Subcutaneous abdominal adipose tissue (tissue), 5 donors: ENCODE measurements around the gene TTF2.

Source experiments
- H3K27ac ChIP-seq: one replicate; pipeline ENCODE4 v1.7.0; 2013; ENCODE audit warnings: low read depth, mild to moderate bottlenecking, inconsistent platforms, low read length, moderate library complexity
- H3K27me3 ChIP-seq, 5 donors: one replicate each; pipeline ENCODE4 v1.7.0; 2013; ENCODE audit warnings: low read length in 5 of 5, inconsistent platforms in 1 of 5; ENCODE audit not compliant: control insufficient read depth in 5 of 5, insufficient read depth in 4 of 5
- H3K36me3 ChIP-seq, 5 donors: one replicate each; pipeline ENCODE4 v1.7.0; 2013; ENCODE audit warnings: low read length in 5 of 5; ENCODE audit not compliant: control insufficient read depth in 5 of 5, insufficient read depth in 5 of 5
- H3K4me1 ChIP-seq, 5 donors: one replicate each; pipeline ENCODE4 v1.7.0; 2013; ENCODE audit warnings: low read length in 5 of 5, mild to moderate bottlenecking in 3 of 5, moderate library complexity in 1 of 5; ENCODE audit not compliant: control insufficient read depth in 5 of 5, insufficient read depth in 5 of 5
- H3K4me3 ChIP-seq, 5 donors: one replicate each; pipeline ENCODE4 v1.7.0; 2013; ENCODE audit warnings: low read length in 5 of 5, low read depth in 1 of 5
- H3K9ac ChIP-seq, 5 donors: one replicate each; pipeline ENCODE4 v1.7.0; 2013; ENCODE audit warnings: low read length in 5 of 5, mild to moderate bottlenecking in 4 of 5, moderate library complexity in 3 of 5
- H3K9me3 ChIP-seq, 5 donors: one replicate each; pipeline ENCODE4 v1.7.0; 2013; ENCODE audit warnings: low read length in 5 of 5; ENCODE audit not compliant: control insufficient read depth in 5 of 5
- donor health status: healthy.
- donor health status: healthy.
- donor health status: healthy.
- donor health status: healthy.
- donor health status: healthy.

TTF2 gene

DNA sequence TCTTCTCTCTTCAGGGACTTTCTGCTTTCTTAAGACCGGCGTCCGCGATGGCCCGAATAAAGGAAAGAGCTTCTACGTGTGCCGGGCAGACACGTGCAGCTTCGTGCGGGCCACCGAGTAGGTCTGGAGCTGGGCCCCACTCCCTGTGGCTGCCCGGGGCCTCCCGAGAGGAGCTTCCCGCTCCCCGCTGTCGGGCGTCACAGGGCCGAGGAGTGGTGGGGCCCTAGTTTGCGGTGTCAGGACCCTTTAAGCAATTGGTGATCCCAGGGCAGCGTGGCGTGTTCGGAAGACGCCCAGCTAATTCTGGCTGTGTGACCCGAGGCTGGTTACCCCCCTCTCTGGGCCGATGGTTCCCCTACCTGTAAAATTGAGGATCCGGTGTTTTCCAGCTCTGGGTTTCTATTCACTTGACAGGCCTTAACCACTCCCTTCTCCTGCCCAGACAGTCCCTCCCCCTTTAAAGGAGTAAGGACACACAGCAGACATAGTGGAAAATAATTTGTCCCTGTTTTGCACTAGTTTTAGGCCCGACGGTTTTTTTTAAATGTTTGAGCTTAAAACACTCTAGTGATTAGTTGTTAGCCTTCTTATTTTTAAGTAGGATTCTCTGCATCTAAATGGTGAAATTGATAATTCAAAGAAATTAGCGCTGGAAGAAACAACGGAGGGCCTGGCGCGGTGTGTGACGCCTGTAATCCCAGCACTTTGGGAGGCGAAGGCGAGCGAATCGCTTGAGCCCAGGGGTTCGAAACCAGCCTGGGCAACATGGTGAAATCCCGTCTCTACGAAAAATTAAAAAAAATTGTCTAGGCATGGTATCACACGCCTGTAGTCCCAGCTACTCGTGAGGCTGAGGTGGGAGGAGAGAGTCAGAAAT, 553 bp downstream of the TTF2 start:
- H3K9ac ChIP-seq = peak overlapping the region in 4 of 5 donors; percentile 60 to 85 (median 81)
- peak overlapping the region; percentile 60 for H3K27ac ChIP-seq
- H3K4me3 ChIP-seq = peak overlapping the region; percentile 87 to 97 (median 92)

DNA sequence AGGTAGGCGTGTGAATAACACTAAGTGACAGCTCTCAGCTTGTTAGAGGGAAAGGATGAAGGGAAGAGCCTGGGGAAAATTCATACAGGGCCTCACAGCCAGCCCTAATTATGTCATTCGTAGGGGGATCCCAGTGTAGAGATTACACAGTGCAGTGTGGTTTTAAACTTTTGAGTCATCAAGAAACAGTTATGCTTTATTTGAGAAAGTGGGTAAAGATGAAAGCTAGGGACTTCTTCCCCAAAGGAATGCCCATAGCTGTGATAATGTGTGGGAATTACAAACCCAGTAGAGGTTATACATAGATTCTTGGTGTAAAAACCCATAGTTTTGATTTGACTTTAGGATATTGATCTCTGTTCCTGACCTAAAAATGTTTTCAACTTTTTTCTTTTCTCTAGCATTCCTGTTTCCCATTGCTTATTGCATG, 1.9 kb downstream of the TTF2 start:
- no peak overlapping the region for H3K4me3 ChIP-seq
- peaks cover 0 to 5% (median 0%) of the 10 kb centered on the region in 5 donors for H3K36me3 ChIP-seq
- no peak overlapping the region for H3K9ac ChIP-seq
- no peak overlapping the region for H3K27ac ChIP-seq
- H3K4me1 ChIP-seq = peaks cover 3 to 19% (median 13%) of the 10 kb centered on the region in 5 donors
- no peaks in the 10 kb centered on the region for H3K27me3 ChIP-seq
- no peaks in the 10 kb centered on the region for H3K9me3 ChIP-seq

More for the DNA sequence above, 553 bp downstream of the TTF2 start:
- H3K4me1 ChIP-seq = peaks cover 3 to 19% (median 13%) of the 10 kb centered on the region in 5 donors
- H3K36me3 ChIP-seq = peaks cover 0 to 5% (median 0%) of the 10 kb centered on the region in 5 donors
- no peaks in the 10 kb centered on the region for H3K9me3 ChIP-seq
- no peaks in the 10 kb centered on the region for H3K27me3 ChIP-seq

DNA sequence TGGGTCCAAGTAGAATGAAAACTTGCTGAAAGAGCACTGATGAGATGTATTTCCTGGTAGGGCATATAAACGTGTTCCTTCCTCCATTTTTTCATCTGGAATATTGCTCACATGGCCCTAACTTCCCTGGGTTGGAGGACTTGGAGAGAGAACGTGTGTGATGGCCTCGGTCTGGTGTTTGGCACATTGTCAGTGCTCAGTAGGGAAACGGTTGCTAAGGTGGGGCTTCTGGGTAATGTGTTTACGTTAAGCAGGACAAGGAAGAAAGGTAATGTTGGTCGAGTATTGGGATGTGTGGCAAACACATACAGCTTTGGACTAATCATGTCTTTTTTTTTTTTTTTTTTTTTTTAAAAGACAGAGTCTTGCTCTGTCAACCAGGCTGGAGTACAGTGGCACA, 6.2 kb downstream of the TTF2 start:
- H3K9me3 ChIP-seq = no peaks in the 10 kb centered on the region
- H3K4me3 ChIP-seq = no peak overlapping the region
- peaks cover 0 to 7% (median 0%) of the 10 kb centered on the region in 5 donors for H3K36me3 ChIP-seq
- no peaks in the 10 kb centered on the region for H3K4me1 ChIP-seq
- H3K27me3 ChIP-seq = no peaks in the 10 kb centered on the region
- H3K9ac ChIP-seq = no peak overlapping the region
- H3K27ac ChIP-seq = no peak overlapping the region

DNA sequence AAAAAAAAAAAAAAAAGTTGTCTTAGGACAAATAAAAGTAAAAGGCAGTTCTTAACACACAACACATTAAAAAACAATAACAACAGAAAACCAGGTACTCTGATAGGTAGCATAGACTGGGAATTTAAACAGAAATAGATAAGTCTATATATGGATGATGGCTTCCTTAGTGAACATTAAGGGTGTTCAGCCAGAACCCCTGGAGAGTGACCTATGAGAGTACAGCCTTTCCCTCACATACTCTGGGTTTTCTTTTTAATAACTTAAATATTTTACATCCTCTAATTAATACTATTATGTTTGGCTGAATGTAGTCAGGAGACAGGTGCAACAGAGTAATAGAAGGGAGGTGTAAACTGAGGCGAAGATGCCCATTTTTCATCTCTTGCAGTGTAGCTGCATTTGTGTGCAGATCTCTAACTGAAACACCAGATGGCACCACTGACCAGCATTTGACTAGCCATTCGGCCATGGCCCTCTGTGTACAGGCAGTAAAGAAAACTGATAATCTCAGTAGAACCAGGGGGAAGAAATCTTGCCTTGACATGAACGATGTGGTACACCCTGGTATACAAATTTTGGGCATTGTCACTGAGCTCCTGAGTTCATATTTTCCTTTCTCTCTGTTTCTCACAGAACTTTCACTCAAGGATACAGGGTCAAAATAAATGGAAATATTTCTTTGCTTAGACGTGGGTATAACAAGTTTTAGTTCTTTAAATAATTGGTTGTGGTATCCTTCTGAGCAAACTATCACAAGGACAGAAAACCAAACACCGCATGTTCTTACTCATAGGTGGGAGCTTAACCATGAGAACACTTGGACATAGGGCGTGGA, 7.6 kb downstream of the TTF2 start:
- H3K9me3 ChIP-seq = no peaks in the 10 kb centered on the region
- H3K4me3 ChIP-seq = no peak overlapping the region
- H3K27me3 ChIP-seq = no peaks in the 10 kb centered on the region
- H3K27ac ChIP-seq = no peak overlapping the region
- no peak overlapping the region for H3K9ac ChIP-seq
- H3K4me1 ChIP-seq = no peaks in the 10 kb centered on the region
- H3K36me3 ChIP-seq = peaks cover 0 to 4% (median 0%) of the 10 kb centered on the region in 5 donors

DNA sequence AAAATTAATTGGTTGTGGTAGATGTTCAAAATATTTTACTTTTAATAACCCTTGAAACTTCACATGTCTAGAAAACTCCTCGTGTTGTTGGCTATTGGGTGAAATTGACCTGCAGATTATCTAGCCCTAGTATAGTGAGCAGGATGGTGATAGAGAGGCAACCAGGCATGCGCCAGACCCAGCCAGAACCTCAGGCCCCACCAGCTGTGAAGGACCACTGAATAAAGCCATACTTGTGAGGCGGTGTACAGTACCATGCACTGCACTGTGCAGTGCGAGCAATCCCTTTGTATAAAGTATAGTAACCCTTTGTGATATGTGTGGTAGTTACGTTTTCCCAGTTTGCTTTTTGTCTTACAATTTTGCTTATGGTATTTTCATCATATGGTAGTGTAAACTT, 8.5 kb downstream of the TTF2 start:
- no peaks in the 10 kb centered on the region for H3K4me1 ChIP-seq
- H3K4me3 ChIP-seq = no peak overlapping the region
- H3K9ac ChIP-seq = no peak overlapping the region
- H3K27me3 ChIP-seq = no peaks in the 10 kb centered on the region
- H3K27ac ChIP-seq = no peak overlapping the region
- H3K9me3 ChIP-seq = no peaks in the 10 kb centered on the region
- H3K36me3 ChIP-seq = peaks cover 0 to 4% (median under 1%) of the 10 kb centered on the region in 5 donors

- no peak overlapping the region for H3K4me3 ChIP-seq
- H3K27ac ChIP-seq = no peak overlapping the region
- no peak overlapping the region for H3K9ac ChIP-seq
- no peaks in the 10 kb centered on the region for H3K4me1 ChIP-seq
- no peaks in the 10 kb centered on the region for H3K27me3 ChIP-seq
- no peaks in the 10 kb centered on the region for H3K9me3 ChIP-seq
- peaks cover 0 to 7% (median 4%) of the 10 kb centered on the region in 5 donors for H3K36me3 ChIP-seq
These were observed 9.2 kb downstream of the TTF2 start for GRCh38 chr1:117069220-117069844.

DNA sequence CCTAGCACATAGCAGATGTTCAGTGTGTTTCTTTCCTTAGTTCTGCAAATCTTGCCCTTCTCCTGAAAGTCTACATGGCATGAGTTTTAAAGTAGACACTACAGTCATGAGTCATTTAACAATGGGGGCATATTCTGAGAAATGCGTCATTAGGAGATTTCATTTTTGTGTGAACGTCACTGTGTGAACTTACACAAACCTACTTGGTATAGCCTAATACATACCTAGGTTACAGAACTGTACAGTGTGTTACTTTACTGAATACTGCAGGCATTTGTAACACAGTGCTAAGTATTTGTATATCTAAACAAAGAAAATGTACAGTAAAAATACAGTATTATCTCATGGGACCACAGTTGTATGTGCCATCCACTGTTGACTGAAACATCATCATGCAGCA, 10.0 kb downstream of the TTF2 start:
- H3K4me3 ChIP-seq = no peak overlapping the region
- H3K36me3 ChIP-seq = peaks cover 5 to 15% (median 9%) of the 10 kb centered on the region in 5 donors
- no peak overlapping the region for H3K9ac ChIP-seq
- no peaks in the 10 kb centered on the region for H3K27me3 ChIP-seq
- H3K9me3 ChIP-seq = no peaks in the 10 kb centered on the region
- no peak overlapping the region for H3K27ac ChIP-seq
- H3K4me1 ChIP-seq = no peaks in the 10 kb centered on the region

DNA sequence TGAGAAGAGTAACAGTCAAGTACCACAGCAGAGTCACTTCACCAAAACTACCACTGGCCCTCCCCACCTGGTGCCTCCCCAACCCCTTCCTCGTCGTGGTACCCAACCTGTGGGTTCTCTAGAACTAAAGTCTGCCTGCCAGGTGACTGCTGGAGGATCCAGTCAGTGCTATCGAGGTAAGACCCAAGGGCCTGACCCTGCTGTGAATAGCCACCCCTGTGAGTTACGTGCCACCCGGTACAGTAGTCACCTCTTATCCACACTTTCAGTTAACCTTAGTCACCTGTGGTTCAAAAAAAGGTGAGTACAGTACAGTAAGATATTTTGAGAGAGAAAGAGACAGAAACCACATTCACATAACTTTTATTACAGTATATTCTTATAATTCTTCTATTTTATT, 16.5 kb downstream of the TTF2 start:
- H3K27ac ChIP-seq = no peak overlapping the region
- H3K9me3 ChIP-seq = no peaks in the 10 kb centered on the region
- H3K36me3 ChIP-seq = peaks cover 44 to 77% (median 52%) of the 10 kb centered on the region in 5 donors
- no peak overlapping the region for H3K9ac ChIP-seq
- H3K27me3 ChIP-seq = no peaks in the 10 kb centered on the region
- no peaks in the 10 kb centered on the region for H3K4me1 ChIP-seq
- no peak overlapping the region for H3K4me3 ChIP-seq

DNA sequence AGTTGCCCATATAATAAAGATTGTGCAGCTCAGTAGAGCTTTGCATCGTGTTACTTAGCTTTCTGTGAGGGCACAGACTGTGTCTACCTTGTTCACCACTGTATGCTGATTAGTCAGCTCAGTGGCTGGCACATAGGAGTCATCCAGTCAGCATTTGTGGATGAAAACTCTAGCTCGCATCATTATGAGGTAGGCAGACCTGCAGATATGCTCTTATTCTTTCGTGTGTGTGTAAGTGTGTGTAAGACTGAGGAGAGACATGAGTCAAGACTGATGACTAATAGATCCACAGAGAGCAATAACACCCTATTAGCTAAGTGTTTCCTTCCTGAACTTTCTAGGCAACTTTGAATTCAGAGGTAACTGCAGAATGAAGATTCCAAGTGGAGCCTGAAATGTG, 17.1 kb downstream of the TTF2 start:
- no peak overlapping the region for H3K27ac ChIP-seq
- no peak overlapping the region for H3K4me3 ChIP-seq
- H3K9ac ChIP-seq = no peak overlapping the region
- H3K27me3 ChIP-seq = no peaks in the 10 kb centered on the region
- no peaks in the 10 kb centered on the region for H3K4me1 ChIP-seq
- no peaks in the 10 kb centered on the region for H3K9me3 ChIP-seq
- H3K36me3 ChIP-seq = peaks cover 47 to 83% (median 58%) of the 10 kb centered on the region in 5 donors
